ENCODE data around the gene RNF157.
"Not testable (repeated sequence)": the region's sequence is repeated elsewhere in the genome, so short reads cannot be mapped to it uniquely, and the experiment has no call there.

RNF157 gene

GRCh38 chr17:76273445-76274111 lies 33.3 kb upstream of the RNF157 start:
- DNase-seq (ENCODE audit: low spot score): no peak
- Mint-ChIP-seq H3K9me3 (no peaks in the 10 kb centered on the region), H3K27me3 (ENCODE audit: low read depth) (no peaks in the 10 kb centered on the region), H3K27ac (peak overlapping the region; percentile 88), H3K36me3 (ENCODE audit: low read depth) (peaks cover 27% of the 10 kb centered on the region), H3K4me3 (no peak overlapping the region), H3K4me1 (ENCODE audit: low read depth) (peaks cover 27% of the 10 kb centered on the region)

- H3K27me3 Mint-ChIP-seq (ENCODE audit: low read depth): no peaks in the 10 kb centered on the region
- no peaks in the 10 kb centered on the region for H3K9me3 Mint-ChIP-seq
- H3K4me1 Mint-ChIP-seq (ENCODE audit: low read depth): peaks cover 34% of the 10 kb centered on the region
- H3K36me3 Mint-ChIP-seq (ENCODE audit: low read depth): peaks cover 34% of the 10 kb centered on the region
- peak overlapping the region; percentile 88 for H3K27ac Mint-ChIP-seq
- H3K4me3 Mint-ChIP-seq: peak overlapping the region; percentile 75
- peak; percentile 81 for DNase-seq (ENCODE audit: low spot score)
Observed at GRCh38 chr17:76272541-76273444, 32.5 kb upstream of the RNF157 start.

- Mint-ChIP-seq H3K9me3 (no peaks in the 10 kb centered on the region), H3K4me1 (ENCODE audit: low read depth) (peaks cover 37% of the 10 kb centered on the region), H3K27ac (peak overlapping the region; percentile 88), H3K27me3 (ENCODE audit: low read depth) (no peaks in the 10 kb centered on the region), H3K4me3 (peak overlapping the region; percentile 75), H3K36me3 (ENCODE audit: low read depth) (peaks cover 41% of the 10 kb centered on the region)
- peak; percentile 85 for DNase-seq (ENCODE audit: low spot score)
Observed at GRCh38 chr17:76271669-76272540, 31.6 kb upstream of the RNF157 start.

- no peaks in the 10 kb centered on the region for H3K9me3 Mint-ChIP-seq
- no peak for DNase-seq (ENCODE audit: low spot score)
- H3K4me3 Mint-ChIP-seq: peak overlapping the region; percentile 75
- H3K27ac Mint-ChIP-seq: peak overlapping the region; percentile 88
- H3K36me3 Mint-ChIP-seq (ENCODE audit: low read depth): peaks cover 48% of the 10 kb centered on the region
- H3K4me1 Mint-ChIP-seq (ENCODE audit: low read depth): peaks cover 37% of the 10 kb centered on the region
- H3K27me3 Mint-ChIP-seq (ENCODE audit: low read depth): no peaks in the 10 kb centered on the region
Observed at GRCh38 chr17:76270770-76271668, 30.7 kb upstream of the RNF157 start.

GRCh38 chr17:76270127-76270592 lies 29.9 kb upstream of the RNF157 start:
- Mint-ChIP-seq H3K36me3 (ENCODE audit: low read depth) (peaks cover 48% of the 10 kb centered on the region), H3K4me3 (peak overlapping the region; percentile 94), H3K27me3 (ENCODE audit: low read depth) (no peaks in the 10 kb centered on the region), H3K27ac (peak overlapping the region; percentile 95), H3K9me3 (no peaks in the 10 kb centered on the region), H3K4me1 (ENCODE audit: low read depth) (peaks cover 37% of the 10 kb centered on the region)
- DNase-seq (ENCODE audit: low spot score): no peak

GRCh38 chr17:76268991-76269981 lies 29.0 kb upstream of the RNF157 start:
- peak overlapping the region; percentile 95 for H3K27ac Mint-ChIP-seq
- no peaks in the 10 kb centered on the region for H3K27me3 Mint-ChIP-seq (ENCODE audit: low read depth)
- H3K4me1 Mint-ChIP-seq (ENCODE audit: low read depth): peaks cover 40% of the 10 kb centered on the region
- no peaks in the 10 kb centered on the region for H3K9me3 Mint-ChIP-seq
- no peak for DNase-seq (ENCODE audit: low spot score)
- peaks cover 48% of the 10 kb centered on the region for H3K36me3 Mint-ChIP-seq (ENCODE audit: low read depth)
- H3K4me3 Mint-ChIP-seq: peak overlapping the region; percentile 94

GRCh38 chr17:76268015-76268749 lies 27.9 kb upstream of the RNF157 start:
- H3K27ac Mint-ChIP-seq: peak overlapping the region; percentile 95
- peaks cover 48% of the 10 kb centered on the region for H3K36me3 Mint-ChIP-seq (ENCODE audit: low read depth)
- DNase-seq (ENCODE audit: low spot score): peak; percentile 69
- no peaks in the 10 kb centered on the region for H3K27me3 Mint-ChIP-seq (ENCODE audit: low read depth)
- H3K4me1 Mint-ChIP-seq (ENCODE audit: low read depth): peaks cover 46% of the 10 kb centered on the region
- no peaks in the 10 kb centered on the region for H3K9me3 Mint-ChIP-seq
- peak overlapping the region; percentile 94 for H3K4me3 Mint-ChIP-seq

GRCh38 chr17:76267581-76268001 lies 27.3 kb upstream of the RNF157 start:
- H3K27me3 Mint-ChIP-seq (ENCODE audit: low read depth); DNase-seq (ENCODE audit: low spot score); H3K9me3 Mint-ChIP-seq: not testable (repeated sequence)
- peak overlapping the region; percentile 94 for H3K4me3 Mint-ChIP-seq
- H3K4me1 Mint-ChIP-seq (ENCODE audit: low read depth): peaks cover 47% of the 10 kb centered on the region
- H3K27ac Mint-ChIP-seq: peak overlapping the region; percentile 95
- peaks cover 47% of the 10 kb centered on the region for H3K36me3 Mint-ChIP-seq (ENCODE audit: low read depth)

GRCh38 chr17:76267051-76267576 lies 26.8 kb upstream of the RNF157 start:
- no peaks in the 10 kb centered on the region for H3K27me3 Mint-ChIP-seq (ENCODE audit: low read depth)
- peak overlapping the region; percentile 95 for H3K27ac Mint-ChIP-seq
- no peak for DNase-seq (ENCODE audit: low spot score)
- peaks cover 51% of the 10 kb centered on the region for H3K4me1 Mint-ChIP-seq (ENCODE audit: low read depth)
- peak overlapping the region; percentile 94 for H3K4me3 Mint-ChIP-seq
- peaks cover 47% of the 10 kb centered on the region for H3K36me3 Mint-ChIP-seq (ENCODE audit: low read depth)
- H3K9me3 Mint-ChIP-seq: no peaks in the 10 kb centered on the region

GRCh38 chr17:76266244-76266938 lies 26.1 kb upstream of the RNF157 start:
- DNase-seq (ENCODE audit: low spot score): no peak
- peaks cover 56% of the 10 kb centered on the region for H3K4me1 Mint-ChIP-seq (ENCODE audit: low read depth)
- H3K4me3 Mint-ChIP-seq: peak overlapping the region; percentile 94
- H3K9me3 Mint-ChIP-seq: no peaks in the 10 kb centered on the region
- peaks cover 43% of the 10 kb centered on the region for H3K36me3 Mint-ChIP-seq (ENCODE audit: low read depth)
- peak overlapping the region; percentile 87 for H3K27ac Mint-ChIP-seq
- H3K27me3 Mint-ChIP-seq (ENCODE audit: low read depth): no peaks in the 10 kb centered on the region
